NCI-H1092 treated with DMSO at 0.1 percent for 48 hours (cell line): ENCODE measurements around the gene SLC25A1.
"Not testable (repeated sequence)": the region's sequence is repeated elsewhere in the genome, so short reads cannot be mapped to it uniquely, and the experiment has no call there.

ENCODE experiments used
- DNase-seq: peaks from one replicate; lab custom pipeline; 2025; lab: John Stamatoyannopoulos, UW

Gene SLC25A1

DNA sequence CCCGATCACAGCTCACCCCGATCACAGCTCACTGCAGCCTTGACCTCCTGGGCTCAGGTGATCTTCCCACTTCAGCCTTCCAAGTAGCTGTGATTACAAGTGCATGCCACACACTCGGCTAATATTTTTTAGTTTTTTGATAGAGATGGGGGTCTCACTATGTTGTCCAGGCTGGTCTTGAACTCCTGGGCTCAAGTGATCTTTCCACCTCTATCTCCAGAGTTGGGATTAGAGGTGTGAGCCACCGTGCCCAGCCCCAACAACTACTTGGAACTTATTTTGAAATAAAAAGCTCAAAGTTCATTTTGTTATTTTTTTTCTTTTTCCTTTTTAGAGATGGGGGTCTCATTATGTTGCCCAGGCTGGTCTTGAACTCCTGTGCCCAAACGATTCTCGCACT is 27.8 kb upstream of the SLC25A1 start:
- no peak for DNase-seq

DNA sequence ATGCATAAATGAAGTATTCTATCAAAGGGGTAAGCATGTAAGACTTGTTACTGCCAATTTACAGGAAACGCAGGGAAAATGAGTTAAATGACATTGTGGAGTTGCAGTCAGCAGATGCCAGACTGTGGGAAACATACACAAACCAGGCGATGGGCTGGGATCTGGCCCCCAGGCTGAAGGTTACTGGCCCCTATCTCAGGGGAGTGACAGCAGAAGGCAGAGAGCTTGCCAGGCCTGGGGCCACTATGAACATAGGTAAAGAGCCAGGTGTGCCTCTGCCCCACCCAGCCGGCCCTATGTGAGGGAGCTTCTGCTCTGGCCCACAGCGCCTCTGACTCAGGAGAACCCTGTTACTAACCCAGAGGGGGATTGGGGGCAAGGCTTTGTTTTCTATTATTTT is 26.1 kb upstream of the SLC25A1 start:
- no peak for DNase-seq

DNA sequence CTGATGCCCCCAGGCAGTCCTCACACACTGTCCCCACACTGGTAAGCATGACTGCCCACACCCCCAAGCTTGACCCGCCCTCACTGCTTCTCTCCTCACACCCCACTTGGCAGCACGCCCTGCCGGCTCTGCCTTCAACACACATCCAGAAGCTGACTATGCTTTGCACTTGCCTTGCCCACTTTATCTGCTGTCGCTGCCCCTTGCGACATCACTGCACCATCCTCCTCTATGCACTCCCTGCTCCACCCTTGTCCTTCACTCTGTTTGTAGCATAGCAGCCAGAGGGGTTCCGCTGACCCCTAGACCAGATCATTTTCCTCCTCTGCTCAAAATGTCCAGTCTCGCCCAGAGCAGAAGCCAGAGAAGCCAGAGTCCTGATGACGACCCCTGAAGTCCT is 25.3 kb upstream of the SLC25A1 start:
- DNase-seq = no peak

DNA sequence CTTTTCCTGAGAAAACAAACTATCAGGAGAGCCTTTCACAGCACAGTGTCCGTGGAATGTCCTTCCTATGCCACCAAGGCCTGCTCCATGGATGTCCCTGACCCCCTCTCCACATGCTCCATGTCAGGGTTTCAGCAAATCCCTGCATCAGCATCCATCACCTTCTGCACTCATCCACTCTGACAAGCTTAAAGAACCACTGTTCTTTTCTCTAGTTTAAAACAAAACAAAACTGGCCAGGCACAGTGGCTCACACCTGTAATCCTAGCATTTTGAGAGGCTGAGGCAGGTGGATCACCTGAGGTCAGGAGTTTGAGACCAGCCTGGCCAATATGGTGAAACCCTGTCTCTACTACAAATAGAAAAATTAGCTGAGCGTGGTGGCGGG is 24.3 kb upstream of the SLC25A1 start:
- DNase-seq = not testable (repeated sequence)

DNA sequence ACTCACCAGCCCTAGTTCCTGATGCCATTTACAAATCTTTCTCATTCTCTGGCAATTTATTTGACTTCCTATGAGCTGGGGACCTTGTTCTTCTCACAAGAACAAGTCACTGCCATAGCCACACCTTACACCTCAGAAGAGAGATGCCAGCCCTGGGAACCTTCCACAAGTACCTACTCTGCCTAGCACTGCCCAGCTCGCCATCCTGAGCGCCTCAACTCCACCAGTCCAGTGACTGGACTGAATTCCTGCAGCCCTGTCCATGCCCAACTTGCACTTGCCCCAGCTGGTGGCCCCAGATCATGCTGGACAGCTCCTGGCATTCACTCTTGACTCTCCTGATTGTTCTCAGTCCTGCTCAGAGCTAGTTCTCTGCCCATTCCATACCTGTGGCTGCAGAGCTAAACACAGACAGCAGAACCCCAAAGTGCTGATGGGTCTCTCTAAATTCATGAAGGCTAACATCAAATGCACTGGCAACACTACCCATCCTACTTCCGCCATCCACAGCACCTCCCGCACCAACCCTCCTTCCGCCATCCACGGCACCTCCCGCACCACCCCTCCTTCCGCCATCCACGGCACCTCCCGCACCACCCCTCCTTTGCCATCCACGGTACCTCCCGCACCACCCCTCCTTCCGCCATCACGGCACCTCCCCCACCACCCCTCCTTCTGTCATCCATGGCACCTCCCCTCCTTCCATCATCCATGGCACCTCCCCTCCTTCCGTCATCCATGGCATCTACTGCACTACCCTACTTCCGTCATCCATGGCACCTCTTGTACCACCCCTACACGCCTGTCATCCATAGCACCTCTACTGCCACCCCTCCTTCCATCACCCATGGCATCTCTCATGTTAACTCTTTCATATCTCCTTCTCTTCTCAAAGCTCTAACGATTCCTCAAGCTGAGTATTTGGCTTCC is 23.6 kb upstream of the SLC25A1 start:
- DNase-seq = no peak

DNA sequence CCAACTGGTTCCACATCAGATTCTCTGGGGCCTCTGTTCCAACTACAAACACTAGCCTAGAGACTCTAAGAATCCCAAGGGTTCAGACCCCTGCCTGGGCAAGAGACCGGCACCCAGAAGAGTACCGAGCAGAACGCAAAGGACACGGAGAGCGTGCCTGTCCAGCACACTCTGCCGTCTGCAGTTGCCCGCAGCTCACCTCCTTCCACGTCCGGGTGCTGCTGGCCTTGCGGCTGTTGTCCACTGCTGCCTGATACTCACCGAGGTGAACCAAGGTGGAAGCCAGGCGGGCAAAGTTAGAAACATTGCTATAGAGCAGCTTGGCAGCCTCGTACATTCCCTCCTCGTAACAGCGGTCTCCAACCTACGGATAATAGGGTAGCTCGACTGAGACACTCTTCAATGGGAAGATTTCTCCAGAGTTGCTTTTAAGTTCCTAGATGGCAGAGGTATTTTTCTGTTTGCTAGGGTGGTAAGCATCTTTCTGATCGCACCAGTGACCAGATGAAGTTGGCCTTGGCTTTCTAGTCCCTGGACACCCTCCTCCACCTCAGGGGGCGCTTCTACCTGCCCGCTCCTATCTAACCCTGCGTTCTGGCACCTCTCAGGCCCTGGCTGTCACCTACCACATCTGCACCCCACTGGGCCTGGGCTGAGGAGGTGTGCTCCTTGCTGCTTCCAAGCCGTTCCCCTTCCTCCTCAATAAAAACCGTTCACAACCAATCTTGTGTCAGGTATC is 22.8 kb upstream of the SLC25A1 start:
- no peak for DNase-seq

DNA sequence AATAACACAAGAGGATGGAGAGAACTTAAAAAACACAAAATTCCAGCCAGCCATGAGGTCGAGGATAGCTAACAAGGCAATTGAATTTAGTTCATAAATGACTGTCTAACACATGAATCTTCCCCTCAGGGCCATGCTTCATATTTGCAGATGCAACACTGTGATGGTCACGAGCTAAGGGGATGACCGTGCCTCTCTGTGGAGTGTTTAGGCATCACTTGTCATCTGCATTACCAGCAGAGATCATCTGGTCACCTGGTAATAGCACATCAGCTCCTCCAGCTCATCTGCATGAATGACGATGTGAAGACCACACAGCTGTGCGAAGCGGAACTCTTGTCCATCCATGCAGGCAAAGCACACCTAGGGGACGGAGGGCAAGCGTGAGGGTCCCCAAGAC is 20.9 kb upstream of the SLC25A1 start:
- no peak for DNase-seq

DNA sequence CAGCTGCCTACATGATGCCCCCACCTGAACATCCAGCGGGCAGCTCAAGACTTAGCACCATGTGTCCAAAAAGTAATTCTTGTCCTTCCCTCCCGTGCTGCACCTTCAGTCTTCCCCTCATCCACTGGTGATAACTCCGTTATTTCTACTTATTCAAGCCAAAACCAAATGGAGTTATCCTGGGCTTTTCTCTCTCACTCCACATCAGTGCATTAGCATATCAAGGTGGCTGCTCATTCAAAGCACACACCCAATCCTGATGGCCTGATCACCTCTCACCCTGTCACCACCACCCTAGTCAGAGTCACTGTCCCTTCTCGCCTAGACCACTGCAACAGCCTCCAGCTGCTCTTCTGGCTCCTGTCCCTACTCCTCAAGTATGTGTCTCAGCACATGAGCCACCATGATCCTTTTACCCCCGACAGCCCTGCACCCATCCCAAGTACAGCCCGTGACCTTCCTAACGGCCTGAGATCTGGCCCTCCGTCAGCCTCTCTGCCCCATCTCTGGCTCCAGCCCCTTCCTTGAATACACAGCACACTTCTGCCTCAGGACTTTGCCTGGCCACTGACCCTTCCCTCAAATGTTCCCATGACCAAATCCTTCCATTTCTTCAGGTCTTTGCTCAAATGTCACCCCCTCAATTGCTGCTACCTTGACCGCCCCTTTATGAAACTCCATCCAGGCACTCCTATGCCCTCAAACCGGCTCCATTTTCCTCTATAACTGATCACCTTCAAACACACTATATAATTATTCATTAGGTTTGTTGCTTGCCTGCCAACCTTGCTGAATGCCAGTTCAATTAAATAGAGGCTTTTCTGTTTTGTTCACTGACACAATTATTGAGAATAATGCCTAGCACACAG is 19.7 kb upstream of the SLC25A1 start:
- no peak for DNase-seq

DNA sequence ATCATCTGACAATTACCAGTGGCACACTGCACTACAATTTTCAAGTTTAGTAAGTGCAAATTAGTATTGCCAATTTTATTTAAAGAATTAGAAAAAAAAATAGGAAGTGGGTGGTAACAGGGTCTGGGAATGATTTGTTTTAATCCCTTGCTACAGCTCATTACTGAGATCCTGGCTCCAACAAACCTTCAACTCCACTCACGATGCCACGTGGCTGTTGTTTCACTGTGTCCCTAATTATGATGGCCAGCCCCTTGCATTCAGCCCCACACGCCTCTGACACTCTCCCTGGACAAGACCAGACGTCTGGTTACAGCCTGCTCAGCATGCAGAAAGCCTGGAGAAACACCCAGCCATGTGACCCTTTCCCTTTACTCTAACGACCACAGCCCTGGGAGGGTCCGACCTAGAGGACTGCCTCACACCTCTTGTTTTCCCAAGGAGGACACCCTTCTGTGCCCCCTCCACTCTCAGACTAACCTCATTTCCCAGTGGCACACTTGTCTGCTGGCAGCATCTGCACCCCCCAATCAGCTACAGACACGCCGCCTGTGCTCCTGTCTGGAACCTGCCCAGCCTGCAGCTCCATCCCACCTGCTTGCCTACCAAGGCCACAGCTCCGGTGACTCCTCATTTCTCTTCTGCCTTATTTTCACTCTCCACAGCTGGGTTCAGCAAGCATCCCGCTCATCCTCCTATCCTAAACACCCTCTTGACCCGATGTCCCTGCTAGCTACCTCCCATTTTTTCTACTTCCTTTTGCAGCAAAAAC is 18.5 kb upstream of the SLC25A1 start:
- no peak for DNase-seq

DNA sequence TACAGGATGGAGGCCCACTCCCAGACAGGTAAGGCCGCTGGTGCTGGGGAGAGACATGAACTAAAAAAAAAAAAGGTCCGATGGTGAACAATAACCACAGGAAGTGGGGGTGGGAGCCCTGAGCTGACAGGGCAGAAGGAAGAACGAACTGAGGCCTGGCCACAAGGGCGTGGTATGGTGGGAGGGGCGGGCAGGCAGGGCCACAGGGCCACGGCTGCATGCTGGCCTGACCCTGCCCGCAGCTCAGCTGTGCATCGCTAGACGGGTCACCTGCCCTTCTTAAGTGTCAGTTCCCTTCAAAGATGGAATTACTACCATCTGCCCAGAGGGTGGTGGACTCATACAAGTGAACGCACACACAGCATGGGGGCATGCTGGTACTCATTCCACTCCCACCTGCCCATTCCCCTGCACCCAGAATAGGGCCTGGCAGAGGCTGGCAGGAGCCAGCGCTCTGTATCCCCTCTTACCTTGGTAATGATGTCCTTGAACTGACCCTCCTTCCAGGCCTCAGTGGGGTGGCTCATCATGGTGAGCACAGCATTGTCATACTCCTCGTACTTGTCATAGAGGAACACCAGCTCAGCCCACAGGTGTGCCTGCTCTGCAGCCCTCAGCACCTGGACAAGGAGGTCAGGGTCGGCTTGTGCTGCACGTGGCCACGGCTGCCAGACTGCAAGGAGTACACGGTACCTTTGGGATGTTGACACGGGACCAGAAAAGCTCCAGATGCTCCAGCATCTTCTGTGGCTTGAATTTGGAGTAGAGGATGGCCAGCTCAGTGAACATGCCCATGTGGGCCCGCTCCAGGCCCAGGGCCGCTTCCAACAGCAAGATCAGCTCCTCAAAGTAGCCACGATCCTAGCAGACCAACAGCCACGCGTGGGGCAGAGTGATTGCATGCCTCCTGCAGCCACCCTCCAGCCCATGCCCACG is 17.5 kb upstream of the SLC25A1 start:
- DNase-seq = no peak

DNA sequence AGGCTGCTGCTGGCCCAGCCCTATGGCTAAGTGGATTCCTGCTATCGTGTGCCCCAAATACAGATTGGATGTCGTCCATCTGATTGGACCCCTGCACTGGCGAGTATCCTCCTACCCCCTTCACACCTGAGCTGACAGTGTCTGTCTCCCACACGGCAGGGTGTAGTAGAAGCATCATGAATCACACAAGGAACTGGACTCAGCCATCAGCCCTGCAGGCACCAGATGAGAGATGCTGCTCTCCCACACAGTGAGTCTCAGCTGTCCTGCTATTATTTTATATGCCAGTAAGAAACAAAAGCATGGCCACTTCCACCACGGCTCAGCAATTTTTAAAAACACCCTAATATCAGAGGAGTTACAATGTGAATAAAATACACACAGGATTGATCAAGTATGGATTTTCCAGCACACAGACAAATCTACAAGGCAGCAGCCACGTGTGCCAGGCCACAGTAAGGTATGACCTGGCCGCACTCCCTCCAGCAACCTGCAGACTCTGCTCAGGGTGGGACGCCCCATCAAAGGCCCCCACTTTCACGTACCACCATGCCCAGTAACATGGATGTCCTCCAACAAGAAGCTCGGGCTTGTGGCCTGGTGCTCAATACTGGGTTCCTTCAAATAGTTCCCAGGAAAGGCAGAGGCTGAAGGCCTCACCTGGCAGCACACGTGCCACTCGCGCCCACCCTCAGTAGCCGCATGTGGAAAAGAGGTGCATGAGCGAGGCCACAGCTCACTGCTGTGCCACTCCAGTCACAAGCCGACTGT is 16.4 kb upstream of the SLC25A1 start:
- DNase-seq = no peak

DNA sequence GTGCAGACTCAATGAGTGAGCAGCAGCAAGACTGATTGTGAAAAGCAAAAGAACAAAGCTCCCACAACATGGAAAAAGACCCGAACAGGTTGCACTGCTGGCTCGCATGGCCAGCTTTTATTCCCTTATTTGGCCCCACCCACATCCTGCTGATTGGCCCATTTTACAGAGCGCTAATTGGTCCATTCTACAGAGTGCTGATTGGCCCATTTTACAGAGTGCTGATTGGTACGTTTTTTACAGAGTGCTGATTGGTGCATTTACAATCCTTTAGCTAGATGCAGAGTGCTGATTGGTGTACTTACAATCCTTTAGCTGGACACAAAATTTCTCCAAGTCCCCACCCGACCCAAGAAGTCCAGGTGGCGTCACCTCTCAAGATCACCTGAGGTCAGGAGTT is 15.3 kb upstream of the SLC25A1 start:
- no peak for DNase-seq

DNA sequence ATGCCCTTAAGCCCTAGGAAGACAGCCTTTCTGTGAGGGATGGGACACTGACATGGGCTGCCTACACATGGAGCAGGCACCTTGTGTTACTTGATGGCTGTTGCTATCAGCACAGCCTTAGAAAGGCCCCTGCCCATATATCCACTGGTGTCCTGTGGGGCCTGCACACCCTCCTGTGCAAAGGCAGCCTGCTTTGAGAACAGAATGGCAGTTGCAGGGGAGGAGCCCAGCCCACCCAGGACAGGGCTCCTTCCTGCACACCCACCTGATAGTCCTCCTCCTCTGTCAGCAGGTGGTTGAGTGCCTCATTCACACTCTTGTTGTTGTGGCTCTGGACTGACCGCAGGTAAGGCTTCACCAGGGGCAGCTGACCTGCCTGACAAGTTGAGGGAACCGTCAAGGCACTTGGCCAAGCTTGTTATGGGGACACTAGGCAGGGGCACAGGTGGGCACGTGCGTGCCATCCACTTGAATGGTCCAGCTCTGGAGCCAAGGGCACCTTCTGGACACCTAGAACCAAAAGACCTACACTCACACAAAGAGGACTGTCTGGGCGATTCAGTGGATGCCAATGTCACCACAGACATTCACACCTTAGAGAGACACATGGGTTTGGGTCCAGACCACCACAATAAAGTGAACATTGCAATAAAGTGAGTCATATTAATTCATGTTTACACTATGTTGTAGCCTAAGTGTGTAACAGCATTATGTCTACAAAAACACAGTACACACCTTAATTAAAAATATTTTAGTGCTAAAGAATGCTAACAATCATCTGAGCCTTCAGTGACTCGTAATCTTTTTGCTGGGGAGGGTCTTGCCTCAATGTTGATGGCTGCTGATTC is 9.4 kb upstream of the SLC25A1 start:
- no peak for DNase-seq

DNA sequence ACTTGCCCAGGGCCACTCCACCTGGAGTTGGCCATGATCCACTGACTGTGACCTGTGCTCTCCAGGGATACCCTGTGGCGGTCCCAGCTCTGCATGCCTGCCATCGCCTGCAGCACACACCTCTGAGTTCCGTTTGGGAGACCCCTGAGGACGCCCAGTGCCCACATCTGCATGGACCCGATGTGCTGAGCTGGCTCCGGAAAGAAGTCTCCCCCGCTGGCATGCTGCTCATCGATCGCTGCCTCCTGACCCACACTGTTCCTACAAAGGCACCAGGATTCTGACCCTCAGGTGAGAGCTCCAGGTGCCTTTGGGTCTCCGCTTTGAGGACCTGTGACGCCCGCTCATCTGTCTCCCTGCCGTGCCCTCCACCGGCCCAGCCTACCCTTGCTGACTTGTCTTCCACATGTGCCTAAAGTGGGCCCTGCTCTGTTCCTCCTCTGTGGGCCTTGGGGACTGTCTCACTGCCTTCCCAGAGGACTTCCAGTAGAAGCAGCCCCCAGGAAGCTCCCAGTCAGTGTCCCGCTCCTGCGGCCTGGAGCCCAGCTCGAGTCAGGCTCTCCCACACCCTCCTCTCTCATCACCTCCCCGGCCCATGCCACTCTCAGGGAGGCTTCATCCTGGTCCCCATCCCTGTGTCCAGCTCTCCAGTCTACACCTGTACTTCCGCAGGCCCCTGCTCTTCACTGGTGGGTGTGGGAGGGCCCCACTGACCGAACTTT is 5.9 kb upstream of the SLC25A1 start:
- no peak for DNase-seq

DNA sequence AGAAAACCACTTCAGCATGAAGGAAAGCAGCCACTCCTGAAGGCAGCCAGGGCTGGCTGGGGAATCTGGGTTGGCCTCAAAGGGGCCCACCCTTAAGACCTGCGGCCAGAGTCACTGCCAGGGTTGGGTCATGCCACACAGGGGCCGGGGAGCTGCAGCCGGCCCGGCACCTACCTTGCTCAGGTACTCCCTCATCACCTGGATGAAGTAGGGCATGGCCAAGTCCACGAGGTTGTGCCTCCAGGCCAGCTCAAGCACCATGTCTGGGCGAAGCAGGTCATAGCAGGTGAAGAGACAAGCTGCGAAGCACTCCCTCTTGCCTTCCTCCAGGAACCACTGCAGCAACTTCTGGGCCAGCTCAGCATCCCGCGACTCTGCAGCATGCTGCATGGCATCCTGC is 4.7 kb upstream of the SLC25A1 start:
- no peak for DNase-seq

DNA sequence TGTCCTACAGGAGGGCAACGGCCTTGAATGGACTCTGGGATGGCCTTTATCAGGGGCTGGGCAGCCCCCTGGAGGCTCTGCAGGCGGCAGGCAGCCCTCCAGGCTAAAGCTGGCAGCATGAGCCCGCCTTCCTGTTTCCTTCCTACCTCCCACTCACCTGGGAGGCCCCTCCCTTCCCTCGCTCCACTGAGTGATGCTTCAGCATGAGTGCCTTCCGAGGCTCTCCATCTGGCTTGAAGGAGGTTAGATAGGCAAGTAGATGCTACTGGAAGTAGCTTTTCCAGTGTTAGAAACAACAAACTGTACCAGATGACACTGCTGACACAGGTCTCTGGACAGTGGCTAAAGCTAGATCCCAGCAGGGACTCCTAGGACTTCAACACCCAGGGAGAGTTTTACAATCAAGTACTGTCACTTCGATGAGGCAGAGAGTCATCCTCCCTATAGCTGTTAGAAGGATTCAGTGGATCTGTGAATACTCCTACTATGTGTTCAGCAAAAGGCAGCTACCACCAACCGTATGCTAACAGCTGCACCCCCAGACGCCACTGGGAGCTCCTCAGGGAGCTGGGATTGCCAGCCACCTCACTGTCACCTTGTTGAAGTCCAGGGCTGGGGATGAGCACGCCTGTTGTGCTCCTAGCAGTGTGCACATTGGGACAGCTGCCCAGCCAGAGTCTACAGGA is 4.1 kb upstream of the SLC25A1 start:
- no peak for DNase-seq

DNA sequence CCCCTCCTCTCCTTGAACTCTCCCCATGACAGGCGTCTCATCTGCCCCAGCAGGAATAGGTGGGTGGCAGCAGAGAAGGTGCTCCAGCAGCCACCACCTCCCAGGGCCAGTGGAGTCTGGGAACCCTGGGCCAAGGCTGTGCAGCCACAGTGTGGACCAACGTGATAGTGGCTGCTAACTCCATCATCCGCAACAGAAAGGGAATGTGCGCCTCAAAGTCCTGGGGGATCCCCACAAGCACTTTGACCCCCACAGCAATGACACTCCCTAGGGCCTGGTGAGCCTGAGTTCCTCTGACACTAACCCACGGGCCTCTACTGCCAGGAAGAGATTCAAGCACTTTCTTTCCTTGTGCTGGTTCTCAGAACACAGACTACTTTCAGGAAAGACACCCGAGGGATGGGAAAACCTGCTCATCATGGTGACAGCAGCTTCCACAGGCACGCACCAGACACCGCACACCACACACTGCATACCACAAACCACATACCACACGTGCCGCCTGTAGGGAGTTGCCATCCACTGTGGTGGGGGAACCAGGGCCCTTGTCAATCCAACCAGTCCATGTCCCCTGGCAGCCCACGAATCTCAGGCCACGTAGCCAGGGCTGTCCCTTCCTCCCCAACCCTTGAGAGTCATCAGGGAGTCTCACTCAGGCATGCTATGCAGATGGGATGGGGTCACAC is 3.4 kb upstream of the SLC25A1 start:
- no peak for DNase-seq
